Measurements from ENCODE around the gene CORIN. TPM values are rescaled to one million over a fixed set of nuclear protein-coding genes. Genes with fewer than 3 reads are reported as not detected.

Gene CORIN
- polyA plus RNA-seq, 3 donors, result 0.01 TPM; not detected in 2

DNA sequence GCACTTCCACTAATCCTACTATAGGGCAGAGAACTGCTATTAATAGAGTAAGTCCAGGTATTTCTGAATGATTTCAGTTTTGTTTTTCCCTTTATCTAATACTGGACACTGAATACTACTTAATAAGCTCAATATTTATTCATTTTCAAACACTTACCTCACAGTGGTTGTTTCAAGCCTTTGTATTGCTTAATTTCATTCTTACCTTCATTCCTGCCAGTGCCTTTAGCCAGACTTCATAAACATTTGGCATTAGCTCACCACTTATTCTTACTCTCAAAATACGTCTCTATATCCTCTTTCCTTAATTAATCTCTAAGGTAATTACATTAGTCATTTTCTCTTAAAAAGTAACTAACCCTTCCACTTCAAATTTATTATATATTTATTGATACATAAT lies 18.8 kb upstream of the CORIN start:
- peaks cover 7% of the 10 kb centered on the region for H4K20me1 ChIP-seq (ENCODE audit: insufficient read depth, low read length)
- H3K9ac ChIP-seq (ENCODE audit: insufficient read depth, low read length, poor library complexity, severe bottlenecking), result no peak overlapping the region
- Mint-ChIP-seq H3K4me3 (no peak overlapping the region), H3K4me1 (peaks cover 11% of the 10 kb centered on the region), H3K9me3 (peaks cover 0 to 2% (median 0%) of the 10 kb centered on the region in 7 donors), H3K27me3 (ENCODE audit: low read depth in 3 of 3) (no peaks in the 10 kb centered on the region), H3K27ac (no peak overlapping the region), H3K36me3 (peaks cover 36 to 47% of the 10 kb centered on the region in 2 donors)
- H3K4me2 ChIP-seq (replicated peaks; ENCODE audit: extremely low read depth, low read length, poor library complexity, severe bottlenecking), result no peak overlapping the region
- intact Hi-C loops (cut with micrococcal nuclease), result no loop called here
- no peak for DNase-seq
- H3K36me3 ChIP-seq (replicated peaks in 1 of 2; ENCODE audit: control insufficient read depth in 1 of 2, insufficient read depth in 2 of 2, low read length in 2 of 2), result peaks cover 0 to 62% of the 10 kb centered on the region in 2 donors
- H3K79me2 ChIP-seq (ENCODE audit: insufficient read depth, low read length), result no peaks in the 10 kb centered on the region
- no peak overlapping the region for H3K4me3 ChIP-seq (replicated peaks in 1 of 3; ENCODE audit: low read depth in 2 of 3, low read length in 3 of 3)
- H3K4me1 ChIP-seq (ENCODE audit: control insufficient read depth in 1 of 2, insufficient read depth in 2 of 2, low read length in 2 of 2), result peaks cover 6 to 11% of the 10 kb centered on the region in 2 donors
- H2AFZ ChIP-seq (ENCODE audit: insufficient read depth, low read depth, low read length, poor library complexity, severe bottlenecking), result no peak overlapping the region
- H3K27ac ChIP-seq (ENCODE audit: low read depth in 1 of 2, low read length in 2 of 2), result no peak overlapping the region
- no CpG with 5 or more reads among the region's 1 CpG for WGBS (ENCODE audit: insufficient coverage)
- no peak for TF ChIP-seq CTCF (IDR thresholded peaks at IDR 0.05)
- no peaks in the 10 kb centered on the region for H3K9me3 ChIP-seq (replicated peaks in 1 of 2; ENCODE audit: control insufficient read depth in 1 of 2, insufficient read depth in 1 of 2, low read length in 2 of 2)
- no peaks in the 10 kb centered on the region for H3K27me3 ChIP-seq (ENCODE audit: control insufficient read depth in 2 of 2, insufficient read depth in 2 of 2, low read length in 2 of 2)

DNA sequence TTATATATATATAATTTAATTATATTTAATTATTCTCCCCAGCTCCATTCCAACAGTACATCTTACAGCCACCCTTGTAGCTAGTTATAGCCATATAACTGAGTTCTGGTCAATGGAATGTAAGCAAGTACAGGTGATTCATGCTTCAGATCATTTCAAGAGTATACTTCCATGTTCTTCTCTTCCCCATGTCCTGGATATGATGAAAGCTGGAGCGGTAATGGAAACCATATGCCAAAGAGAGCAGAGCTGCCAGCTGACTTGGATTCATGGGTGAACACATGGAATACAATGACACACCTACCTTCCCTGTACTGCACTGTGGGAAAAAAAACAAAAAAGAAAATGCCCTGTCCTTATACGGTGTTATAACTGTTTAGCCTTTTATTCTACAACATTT lies 17.5 kb upstream of the CORIN start:
- DNase-seq, result no peak
- Mint-ChIP-seq H3K27me3 (ENCODE audit: low read depth in 3 of 3) (no peaks in the 10 kb centered on the region), H3K9me3 (no peaks in the 10 kb centered on the region), H3K4me3 (no peak overlapping the region), H3K4me1 (peaks cover 11% of the 10 kb centered on the region), H3K27ac (no peak overlapping the region), H3K36me3 (peaks cover 39 to 48% of the 10 kb centered on the region in 2 donors)
- intact Hi-C loops (cut with micrococcal nuclease), result no loop called here
- WGBS (ENCODE audit: insufficient coverage), result no CpG with 5 or more reads among the region's 2 CpGs
- Histone ChIP-seq H2AFZ (ENCODE audit: insufficient read depth, low read depth, low read length, poor library complexity, severe bottlenecking) (no peak overlapping the region), H3K9me3 (replicated peaks in 1 of 2; ENCODE audit: control insufficient read depth in 1 of 2, insufficient read depth in 1 of 2, low read length in 2 of 2) (no peaks in the 10 kb centered on the region), H3K27me3 (ENCODE audit: control insufficient read depth in 2 of 2, insufficient read depth in 2 of 2, low read length in 2 of 2) (no peaks in the 10 kb centered on the region), H3K9ac (ENCODE audit: insufficient read depth, low read length, poor library complexity, severe bottlenecking) (no peak overlapping the region), H3K4me3 (replicated peaks in 1 of 3; ENCODE audit: low read depth in 2 of 3, low read length in 3 of 3) (no peak overlapping the region), H3K27ac (ENCODE audit: low read depth in 1 of 2, low read length in 2 of 2) (no peak overlapping the region), H3K4me1 (ENCODE audit: control insufficient read depth in 1 of 2, insufficient read depth in 2 of 2, low read length in 2 of 2) (peaks cover 6 to 11% of the 10 kb centered on the region in 2 donors), H4K20me1 (ENCODE audit: insufficient read depth, low read length) (peaks cover 7% of the 10 kb centered on the region), H3K79me2 (ENCODE audit: insufficient read depth, low read length) (no peaks in the 10 kb centered on the region), H3K4me2 (replicated peaks; ENCODE audit: extremely low read depth, low read length, poor library complexity, severe bottlenecking) (no peak overlapping the region), H3K36me3 (replicated peaks in 1 of 2; ENCODE audit: control insufficient read depth in 1 of 2, insufficient read depth in 2 of 2, low read length in 2 of 2) (peaks cover 0 to 64% of the 10 kb centered on the region in 2 donors)
- no peak for TF ChIP-seq CTCF (IDR thresholded peaks at IDR 0.05)
